CD8-positive, alpha-beta memory T cell (primary cell): ENCODE results near the gene MCAT. TPM values are rescaled to one million over a fixed set of nuclear protein-coding genes. Genes with fewer than 3 reads are reported as not detected.

Experiments used
- CTCF ChIA-PET: fragments of 350-600 bp; sonication (Branson Sonifier 250); formaldehyde crosslinking; loops from one replicate; lab custom pipeline; 2021; ENCODE audit warnings: antibody characterized with exemption; lab: Charles Lee
- POLR2A ChIA-PET: fragments of 350-600 bp; sonication (Branson Sonifier 250); formaldehyde crosslinking; loops from one replicate; lab custom pipeline; 2021; ENCODE audit warnings: antibody characterized with exemption; lab: Charles Lee
- DNase-seq, 5 donors: peaks; one replicate each; pipeline versions ENCODE4 v3.0.0 to v3.0.0-alpha.2; 2020 to 2022; ENCODE audit warnings: mixed read lengths in 1 of 5
- H3K27ac ChIP-seq: one replicate; pipeline ENCODE4 v1.7.0; 2013; ENCODE audit warnings: low read depth, mild to moderate bottlenecking, low read length, moderate library complexity
- H3K27me3 ChIP-seq: 2 replicates; pipeline ENCODE4 v1.7.0; 2013; ENCODE audit warnings: low read length, mild to moderate bottlenecking; ENCODE audit not compliant: insufficient read depth, poor library complexity, severe bottlenecking
- H3K36me3 ChIP-seq: 2 replicates; pipeline ENCODE4 v1.7.0; 2013; ENCODE audit warnings: mild to moderate bottlenecking, low read length, moderate library complexity; ENCODE audit not compliant: insufficient read depth
- H3K4me1 ChIP-seq: 2 replicates; pipeline ENCODE4 v1.7.0; 2013; ENCODE audit warnings: mild to moderate bottlenecking, low read length, moderate library complexity; ENCODE audit not compliant: insufficient read depth
- H3K4me3 ChIP-seq: 2 replicates; pipeline ENCODE4 v1.7.0; 2013; ENCODE audit warnings: mild to moderate bottlenecking, low read length
- H3K9me3 ChIP-seq: 2 replicates; pipeline ENCODE4 v1.7.0; 2013; ENCODE audit warnings: mild to moderate bottlenecking, low read length
- H3K27ac Mint-ChIP-seq, 8 donors: one replicate each; pipeline ENCODE4 v1.8.0; 2020 to 2021; ENCODE audit warnings: mixed read lengths in 8 of 8, mild to moderate bottlenecking in 6 of 8, inconsistent platforms in 3 of 8, moderate library complexity in 3 of 8
- H3K27me3 Mint-ChIP-seq, 2 donors: one replicate each; pipeline ENCODE4 v1.8.0; 2020 to 2021; ENCODE audit warnings: mixed read lengths in 2 of 2, mild to moderate bottlenecking in 1 of 2, moderate library complexity in 1 of 2
- H3K36me3 Mint-ChIP-seq, 3 donors: one replicate each; pipeline ENCODE4 v1.8.0; 2020 to 2021; ENCODE audit warnings: mixed read lengths in 3 of 3, inconsistent platforms in 1 of 3, mild to moderate bottlenecking in 1 of 3
- H3K4me1 Mint-ChIP-seq, 3 donors: one replicate each; pipeline ENCODE4 v1.8.0; 2020 to 2021; ENCODE audit warnings: mixed read lengths in 3 of 3, inconsistent platforms in 1 of 3, mild to moderate bottlenecking in 1 of 3
- H3K4me3 Mint-ChIP-seq, 7 donors: one replicate each; pipeline ENCODE4 v1.8.0; 2020 to 2021; ENCODE audit warnings: mixed read lengths in 7 of 7, mild to moderate bottlenecking in 6 of 7, moderate library complexity in 4 of 7, inconsistent platforms in 2 of 7
- H3K9me3 Mint-ChIP-seq, 5 donors: one replicate each; pipeline ENCODE4 v1.8.0; 2020 to 2022; ENCODE audit warnings: mixed read lengths in 5 of 5, mild to moderate bottlenecking in 3 of 5, moderate library complexity in 2 of 5, inconsistent platforms in 1 of 5
- polyA plus RNA-seq: library from polyadenylated mRNA; unstranded; fragments of 300-500 nt; fragmentation: Illumina TruSeq; gene quantifications from one replicate; pipeline ENCODE4 v1.2.3, GENCODE V29; 2021
- total RNA-seq, 2 experiments: library from RNA; stranded (reverse); gene quantifications; one replicate each; pipeline ENCODE4 v1.2.3, GENCODE V29; 2021

MCAT gene
- total and polyA plus RNA-seq, 3 experiments from 2014 or later = 9.7 to 29.3 (median 28.4) TPM

- no peaks in the 10 kb centered on the region for H3K27me3 Mint-ChIP-seq
- no peaks in the 10 kb centered on the region for H3K4me1 Mint-ChIP-seq
- no peak for DNase-seq
- ChIA-PET POLR2A (no interaction called here), CTCF (no interaction called here)
- Histone ChIP-seq H3K9me3 (no peaks in the 10 kb centered on the region), H3K4me1 (no peaks in the 10 kb centered on the region), H3K36me3 (no peaks in the 10 kb centered on the region), H3K27ac (no peak overlapping the region), H3K27me3 (no peaks in the 10 kb centered on the region), H3K4me3 (no peak overlapping the region)
- no peaks in the 10 kb centered on the region for H3K36me3 Mint-ChIP-seq
- H3K9me3 Mint-ChIP-seq = peaks cover 0 to 7% (median 4%) of the 10 kb centered on the region in 5 donors
- no peak overlapping the region for H3K27ac Mint-ChIP-seq
- H3K4me3 Mint-ChIP-seq = no peak overlapping the region
Observed at GRCh38 chr22:43098356-43098755, 44.8 kb downstream of the MCAT start.

- POLR2A ChIA-PET = no interaction called here
- no peak for DNase-seq
- Mint-ChIP-seq H3K4me3 (no peak overlapping the region), H3K4me1 (no peaks in the 10 kb centered on the region), H3K36me3 (no peaks in the 10 kb centered on the region), H3K27me3 (no peaks in the 10 kb centered on the region), H3K9me3 (peaks cover 0 to 7% (median 4%) of the 10 kb centered on the region in 5 donors), H3K27ac (peak overlapping the region in 1 of 8 donors; percentile 40)
- no peaks in the 10 kb centered on the region for H3K36me3 ChIP-seq
- no peaks in the 10 kb centered on the region for H3K9me3 ChIP-seq
- CTCF ChIA-PET = no interaction called here
- H3K27me3 ChIP-seq = no peaks in the 10 kb centered on the region
- no peak overlapping the region for H3K4me3 ChIP-seq
- no peaks in the 10 kb centered on the region for H3K4me1 ChIP-seq
- no peak overlapping the region for H3K27ac ChIP-seq
Observed at GRCh38 chr22:43096420-43096819, 46.8 kb downstream of the MCAT start.

- Mint-ChIP-seq H3K36me3 (no peaks in the 10 kb centered on the region), H3K4me1 (peaks cover 0 to 6% (median 4%) of the 10 kb centered on the region in 3 donors), H3K9me3 (peaks cover 0 to 7% (median 4%) of the 10 kb centered on the region in 5 donors), H3K27me3 (no peaks in the 10 kb centered on the region), H3K4me3 (no peak overlapping the region), H3K27ac (no peak overlapping the region)
- ChIA-PET CTCF (no interaction called here), POLR2A (no interaction called here)
- Histone ChIP-seq H3K27ac (no peak overlapping the region), H3K4me3 (no peak overlapping the region), H3K4me1 (no peaks in the 10 kb centered on the region), H3K9me3 (no peaks in the 10 kb centered on the region), H3K27me3 (no peaks in the 10 kb centered on the region), H3K36me3 (no peaks in the 10 kb centered on the region)
- no peak for DNase-seq
Observed at GRCh38 chr22:43094551-43094950, 48.6 kb downstream of the MCAT start.

GRCh38 chr22:43094085-43094484 is 49.1 kb downstream of the MCAT start:
- ChIA-PET CTCF (no interaction called here), POLR2A (no interaction called here)
- H3K27me3 Mint-ChIP-seq = no peaks in the 10 kb centered on the region
- DNase-seq = no peak
- H3K4me3 ChIP-seq = no peak overlapping the region
- H3K36me3 ChIP-seq = no peaks in the 10 kb centered on the region
- peaks cover 0 to 7% (median 4%) of the 10 kb centered on the region in 5 donors for H3K9me3 Mint-ChIP-seq
- H3K4me1 Mint-ChIP-seq = peaks cover 0 to 10% (median 6%) of the 10 kb centered on the region in 3 donors
- no peaks in the 10 kb centered on the region for H3K36me3 Mint-ChIP-seq
- no peak overlapping the region for H3K27ac Mint-ChIP-seq
- no peaks in the 10 kb centered on the region for H3K4me1 ChIP-seq
- no peak overlapping the region for H3K4me3 Mint-ChIP-seq
- no peaks in the 10 kb centered on the region for H3K9me3 ChIP-seq
- no peak overlapping the region for H3K27ac ChIP-seq
- no peaks in the 10 kb centered on the region for H3K27me3 ChIP-seq

- H3K4me1 Mint-ChIP-seq = peaks cover 7 to 17% (median 12%) of the 10 kb centered on the region in 3 donors
- CTCF ChIA-PET = no interaction called here
- Histone ChIP-seq H3K4me1 (peaks cover 4% of the 10 kb centered on the region), H3K27me3 (no peaks in the 10 kb centered on the region), H3K27ac (no peak overlapping the region), H3K4me3 (no peak overlapping the region), H3K9me3 (no peaks in the 10 kb centered on the region), H3K36me3 (no peaks in the 10 kb centered on the region)
- peaks cover 0 to 7% (median 4%) of the 10 kb centered on the region in 5 donors for H3K9me3 Mint-ChIP-seq
- POLR2A ChIA-PET = no interaction called here
- no peak overlapping the region for H3K27ac Mint-ChIP-seq
- no peak overlapping the region for H3K4me3 Mint-ChIP-seq
- no peak for DNase-seq
- H3K36me3 Mint-ChIP-seq = no peaks in the 10 kb centered on the region
- H3K27me3 Mint-ChIP-seq = no peaks in the 10 kb centered on the region
Observed at GRCh38 chr22:43092085-43092484, 51.1 kb downstream of the MCAT start.

GRCh38 chr22:43090130-43090789 is 52.9 kb downstream of the MCAT start:
- Mint-ChIP-seq H3K4me1 (peaks cover 25 to 35% (median 30%) of the 10 kb centered on the region in 3 donors), H3K27ac (peak overlapping the region in 4 of 8 donors; percentile 2 to 89 (median 66)), H3K4me3 (peak overlapping the region; percentile 33 to 89 (median 64)), H3K36me3 (peaks cover 0 to 5% (median 3%) of the 10 kb centered on the region in 3 donors), H3K9me3 (no peaks in the 10 kb centered on the region), H3K27me3 (no peaks in the 10 kb centered on the region)
- no peak overlapping the region for H3K27ac ChIP-seq
- no peaks in the 10 kb centered on the region for H3K36me3 ChIP-seq
- H3K4me3 ChIP-seq = no peak overlapping the region
- peak in 3 of 5 donors; percentile 23 to 53 (median 29) for DNase-seq
- ChIA-PET POLR2A (interaction anchor here (1.2 kb wide), 1 partner anchor 75 kb away, joined by 3 read pairs; no protein-coding TSS in a partner anchor), CTCF (interaction anchor here (0.8 kb wide), 1 partner anchor 222 kb away, joined by 3 read pairs; no protein-coding TSS in a partner anchor)
- H3K27me3 ChIP-seq = no peaks in the 10 kb centered on the region
- H3K9me3 ChIP-seq = no peaks in the 10 kb centered on the region
- peaks cover 11% of the 10 kb centered on the region for H3K4me1 ChIP-seq

GRCh38 chr22:43088984-43089717 is 54.0 kb downstream of the MCAT start, which contains the start of gene TTLL1:
TSS of gene TTLL1 (minus strand) at chr22:43089391. CDS start at chr22:43075586, 13,805 bp downstream.
- peak within 1 kb of the TSS; percentile 55 for H3K27ac ChIP-seq
- Mint-ChIP-seq H3K27ac (peak within 1 kb of the TSS; percentile 70 to 97 (median 94)), H3K4me3 (peak within 1 kb of the TSS; percentile 82 to 97 (median 91)), H3K9me3 (no peaks in the 10 kb centered on the region), H3K4me1 (peaks cover 27 to 37% (median 31%) of the 10 kb centered on the region in 3 donors), H3K27me3 (no peaks in the 10 kb centered on the region), H3K36me3 (peaks cover 0 to 5% (median 3%) of the 10 kb centered on the region in 3 donors)
- CTCF ChIA-PET = no interaction called here
- H3K27me3 ChIP-seq = no peaks in the 10 kb centered on the region
- no peaks in the 10 kb centered on the region for H3K36me3 ChIP-seq
- no peaks in the 10 kb centered on the region for H3K9me3 ChIP-seq
- H3K4me3 ChIP-seq = peak within 1 kb of the TSS; percentile 66
- POLR2A ChIA-PET = no interaction called here
- peak; percentile 77 to 88 (median 84) for DNase-seq
- peaks cover 11% of the 10 kb centered on the region for H3K4me1 ChIP-seq

- Histone ChIP-seq H3K27ac (peak overlapping the region; percentile 55), H3K27me3 (no peaks in the 10 kb centered on the region), H3K9me3 (no peaks in the 10 kb centered on the region), H3K4me1 (peaks cover 11% of the 10 kb centered on the region), H3K4me3 (peak overlapping the region; percentile 66), H3K36me3 (no peaks in the 10 kb centered on the region)
- peaks cover 27 to 37% (median 31%) of the 10 kb centered on the region in 3 donors for H3K4me1 Mint-ChIP-seq
- H3K27ac Mint-ChIP-seq = peak overlapping the region; percentile 52 to 97 (median 94)
- peak overlapping the region; percentile 82 to 97 (median 91) for H3K4me3 Mint-ChIP-seq
- POLR2A ChIA-PET = interaction anchor here (0.6 kb wide), 1 partner anchor 1578 kb away, joined by 5 read pairs; no protein-coding TSS in a partner anchor
- no peaks in the 10 kb centered on the region for H3K27me3 Mint-ChIP-seq
- no peaks in the 10 kb centered on the region for H3K9me3 Mint-ChIP-seq
- peaks cover 0 to 5% (median 3%) of the 10 kb centered on the region in 3 donors for H3K36me3 Mint-ChIP-seq
- CTCF ChIA-PET = no interaction called here
- no peak for DNase-seq
Observed at GRCh38 chr22:43088627-43088983, 54.6 kb downstream of the MCAT start.
